Measurements from ENCODE around the gene SIRT7. TPM values are rescaled to one million over a fixed set of nuclear protein-coding genes. Genes with fewer than 3 reads are reported as not detected.

SIRT7 gene
- total and polyA plus RNA-seq, 2 donors (not counting 3 experiments of a cell fraction or from before 2014, with no cell fraction given), result 11.6 to 28.8 TPM

- no TSS peak for BruUV-seq (replicated peaks)
- H4K20me1 ChIP-seq (replicated peaks; ENCODE audit: control insufficient read depth, extremely low read depth, insufficient read depth, low read length), result no peaks in the 10 kb centered on the region
- no peaks in the 10 kb centered on the region for H3K9me3 ChIP-seq (replicated peaks; ENCODE audit: control insufficient read depth, insufficient read depth, low read length)
- no peak overlapping the region for H2AFZ ChIP-seq (ENCODE audit: low read depth, low read length)
- no peak for FAIRE-seq
- ChIA-PET POLR2A (no interaction called here), CTCF (no interaction called here)
- H3K4me2 ChIP-seq (ENCODE audit: insufficient read depth, low read length), result no peak overlapping the region
- intact Hi-C loops (cut with micrococcal nuclease) (no loop called here), dilution Hi-C loops (cut with MboI; ENCODE audit: extremely low pct_ligation_motif_present, low sequenced_read_pairs) (no loop called here)
- no peak overlapping the region for H3K9ac ChIP-seq (replicated peaks; ENCODE audit: extremely low read depth, insufficient read depth, low read length)
- no peak overlapping the region for H3K27ac ChIP-seq (ENCODE audit: insufficient read depth, low read depth, low read length)
- peaks cover 7 to 33% of the 10 kb centered on the region in 2 experiments for H3K36me3 ChIP-seq (ENCODE audit: control insufficient read depth in 2 of 2, extremely low read depth in 1 of 2, insufficient read depth in 2 of 2, low read length in 2 of 2)
- TF ChIP-seq FOS (IDR thresholded peaks at IDR 0.05; ENCODE audit: borderline replicate concordance, insufficient read depth, low read length) (no peak), POLR2AphosphoS5 (IDR thresholded peaks at IDR 0.05; ENCODE audit: insufficient read depth, low read depth, low read length) (no peak), POLR2A (IDR thresholded peaks at IDR 0.05; ENCODE audit: low read depth, low read length) (no peak), EZH2 (IDR thresholded peaks at IDR 0.05; ENCODE audit: borderline replicate concordance, low read depth, low read length, severe bottlenecking) (no peak), MYC (IDR thresholded peaks at IDR 0.05; ENCODE audit: low read depth, low read length) (no peak), JUN (IDR thresholded peaks at IDR 0.05; ENCODE audit: borderline replicate concordance, insufficient read depth, insufficient read length, low read depth) (no peak), GATA2 (IDR thresholded peaks at IDR 0.05; ENCODE audit: insufficient read depth, insufficient read length, low read depth, low read length) (no peak), CTCF (IDR thresholded peaks at IDR 0.05; ENCODE audit: extremely low read depth in 1 of 2, insufficient read depth in 1 of 2, low read depth in 1 of 2, low read length in 2 of 2) (no peak), MAX (IDR thresholded peaks at IDR 0.05; ENCODE audit: insufficient read depth, insufficient read length) (no peak)
- no peaks in the 10 kb centered on the region for H3K9me1 ChIP-seq (replicated peaks; ENCODE audit: control insufficient read depth, extremely low read depth, insufficient read depth, low read length)
- peaks cover 9% of the 10 kb centered on the region for H3K4me1 ChIP-seq (ENCODE audit: control insufficient read depth, extremely low read depth, insufficient read depth, low read length)
- no peak overlapping the region for H3K4me3 ChIP-seq (replicated peaks in 1 of 3; ENCODE audit: insufficient read depth in 1 of 3, low read depth in 1 of 3, low read length in 3 of 3)
- no peaks in the 10 kb centered on the region for H3K27me3 ChIP-seq (ENCODE audit: control insufficient read depth in 2 of 2, insufficient read depth in 2 of 2, low read length in 2 of 2)
- no peak for DNase-seq (ENCODE audit: low read depth, low spot score)
- peaks cover 16% of the 10 kb centered on the region for H3K79me2 ChIP-seq (ENCODE audit: control insufficient read depth, insufficient read depth, low read length)
Observed at GRCh38 chr17:81915331-81915730, 2.6 kb downstream of the SIRT7 start.
